Measurements from ENCODE around the gene HNF1A.

The HNF1A gene

DNA sequence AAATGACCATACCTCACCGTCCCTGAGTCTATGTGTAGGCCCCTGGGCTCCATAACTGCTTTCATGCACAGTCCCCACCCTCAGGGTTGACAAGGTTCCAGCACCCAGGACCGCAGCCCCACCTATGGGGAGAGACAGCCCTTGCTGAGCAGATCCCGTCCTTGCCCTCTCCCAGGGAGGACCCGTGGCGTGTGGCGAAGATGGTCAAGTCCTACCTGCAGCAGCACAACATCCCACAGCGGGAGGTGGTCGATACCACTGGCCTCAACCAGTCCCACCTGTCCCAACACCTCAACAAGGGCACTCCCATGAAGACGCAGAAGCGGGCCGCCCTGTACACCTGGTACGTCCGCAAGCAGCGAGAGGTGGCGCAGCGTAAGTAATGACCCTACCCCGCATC is 10.3 kb downstream of the HNF1A start:
- no peak for DNase-seq (ENCODE audit: low spot score)

DNA sequence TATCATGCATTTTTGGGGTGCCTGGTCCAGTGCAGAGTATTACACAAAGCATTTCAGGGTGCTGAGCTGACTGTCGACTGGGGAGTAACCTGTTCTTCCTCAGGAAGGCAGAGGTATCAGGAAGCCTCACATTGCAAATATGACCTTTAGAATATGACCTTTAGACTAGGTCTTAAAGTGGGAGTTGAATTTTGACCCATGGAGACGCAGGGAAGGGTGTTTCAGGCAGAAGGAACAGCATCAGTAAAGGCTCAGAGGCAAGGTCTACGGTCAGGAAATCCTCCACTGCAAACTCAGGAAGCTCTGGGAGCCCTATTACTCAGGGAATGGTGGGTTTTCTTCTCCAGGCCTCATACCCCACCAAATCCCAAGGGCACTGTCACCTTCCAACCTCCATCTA is 11.3 kb downstream of the HNF1A start:
- no peak for DNase-seq (ENCODE audit: low spot score)

DNA sequence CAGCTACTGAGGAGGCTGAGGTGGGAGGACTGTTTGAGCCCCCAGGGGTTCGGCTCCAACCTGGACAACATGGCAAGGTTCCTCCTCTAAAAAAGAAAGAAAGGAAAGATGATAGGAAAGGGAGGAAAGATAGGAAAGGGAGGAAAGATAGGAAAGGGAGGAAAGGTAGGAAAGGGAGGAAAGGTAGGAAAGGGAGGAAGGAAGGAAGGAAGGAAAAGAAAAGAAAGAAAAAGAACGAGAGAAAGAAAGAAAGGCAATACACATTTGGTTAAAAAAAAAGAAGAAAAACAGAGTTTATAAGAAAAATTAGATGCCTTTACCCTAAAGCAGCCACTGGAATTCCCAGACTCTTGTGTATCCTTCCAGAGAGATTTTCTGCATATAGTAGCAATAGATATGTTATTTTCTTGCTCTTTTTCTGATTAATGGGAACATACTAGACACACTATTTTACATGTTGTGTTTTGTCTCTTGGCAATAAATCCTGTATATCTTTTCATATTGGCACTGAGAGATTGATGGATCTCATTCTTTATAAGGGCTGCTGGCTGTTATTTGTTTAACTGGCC is 12.2 kb downstream of the HNF1A start:
- no peak for DNase-seq (ENCODE audit: low spot score)

DNA sequence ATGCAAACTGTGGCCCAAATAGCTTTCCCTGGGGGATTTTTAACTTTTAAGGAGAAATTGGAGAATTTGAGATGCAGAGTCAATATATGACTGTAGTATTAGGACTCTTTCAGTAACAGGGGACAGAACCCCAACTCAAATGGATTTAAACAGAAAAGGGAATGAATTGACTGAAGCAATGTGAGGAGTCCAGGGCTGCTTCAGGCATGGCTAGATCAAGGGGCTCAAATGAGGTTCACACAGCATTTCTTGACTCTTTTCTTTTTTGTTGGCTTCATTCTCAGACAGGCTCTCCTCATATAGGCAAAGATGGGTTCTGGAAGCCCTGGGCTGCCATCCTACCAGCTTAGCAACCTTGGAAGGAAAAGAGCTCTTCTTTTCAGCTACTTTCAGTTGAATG is 13.6 kb downstream of the HNF1A start:
- no peak for DNase-seq (ENCODE audit: low spot score)

DNA sequence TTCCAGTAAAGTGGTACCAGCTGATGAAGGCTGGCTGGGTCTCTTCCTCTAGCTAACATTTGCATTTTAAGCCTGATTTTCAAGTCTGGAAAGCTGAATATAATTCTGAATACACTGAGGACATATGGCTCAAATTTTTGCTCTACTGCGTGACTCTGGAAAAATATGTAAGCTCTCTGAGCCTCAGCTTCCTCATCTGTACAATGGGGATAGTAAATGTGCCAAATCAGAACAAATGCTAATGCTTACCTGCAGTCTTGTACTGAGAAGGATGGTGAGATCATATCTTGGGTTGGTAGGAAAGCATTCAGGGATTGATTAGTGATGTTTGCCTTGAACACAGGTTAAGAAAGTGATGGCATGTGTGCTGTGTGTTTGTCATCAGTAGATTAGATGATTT is 14.6 kb downstream of the HNF1A start:
- no peak for DNase-seq (ENCODE audit: low spot score)

- no peak for DNase-seq (ENCODE audit: low spot score)
These were observed 15.2 kb downstream of the HNF1A start for GRCh38 chr12:120993496-120993895.

GRCh38 chr12:120994059-120994458 is 15.7 kb downstream of the HNF1A start:
- DNase-seq (ENCODE audit: low spot score): no peak

DNA sequence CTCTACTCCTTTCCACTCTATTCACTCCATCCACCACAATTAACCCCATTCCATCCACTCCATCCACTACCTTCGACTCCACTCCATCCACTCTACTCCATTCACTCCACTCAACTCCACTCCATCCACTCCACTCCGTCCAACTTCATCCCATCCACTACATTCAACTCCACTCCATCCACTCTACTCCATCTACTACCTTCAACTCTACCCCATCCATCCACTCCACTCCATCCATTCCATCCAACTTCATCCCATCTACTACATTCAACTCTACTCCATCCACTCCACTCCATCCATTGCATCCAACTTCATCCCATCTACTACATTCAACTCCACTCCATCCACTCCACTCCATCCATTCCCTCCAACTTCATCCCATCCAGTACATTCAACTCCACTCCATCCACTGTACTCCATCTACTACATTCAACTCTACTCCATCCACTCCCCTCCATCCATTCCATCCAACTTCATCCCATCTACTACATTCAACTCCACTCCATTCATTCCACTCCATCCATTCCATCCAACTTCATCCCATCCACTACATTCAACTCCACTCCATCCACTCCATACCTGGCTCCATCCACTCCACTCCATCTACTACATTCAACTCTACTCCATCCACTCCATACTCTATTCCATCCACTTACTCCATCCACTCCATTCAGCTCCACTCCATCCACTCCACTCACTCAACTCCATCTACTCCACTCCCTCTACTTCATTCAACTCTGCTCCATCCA is 16.4 kb downstream of the HNF1A start:
- DNase-seq (ENCODE audit: low spot score): no peak

DNA sequence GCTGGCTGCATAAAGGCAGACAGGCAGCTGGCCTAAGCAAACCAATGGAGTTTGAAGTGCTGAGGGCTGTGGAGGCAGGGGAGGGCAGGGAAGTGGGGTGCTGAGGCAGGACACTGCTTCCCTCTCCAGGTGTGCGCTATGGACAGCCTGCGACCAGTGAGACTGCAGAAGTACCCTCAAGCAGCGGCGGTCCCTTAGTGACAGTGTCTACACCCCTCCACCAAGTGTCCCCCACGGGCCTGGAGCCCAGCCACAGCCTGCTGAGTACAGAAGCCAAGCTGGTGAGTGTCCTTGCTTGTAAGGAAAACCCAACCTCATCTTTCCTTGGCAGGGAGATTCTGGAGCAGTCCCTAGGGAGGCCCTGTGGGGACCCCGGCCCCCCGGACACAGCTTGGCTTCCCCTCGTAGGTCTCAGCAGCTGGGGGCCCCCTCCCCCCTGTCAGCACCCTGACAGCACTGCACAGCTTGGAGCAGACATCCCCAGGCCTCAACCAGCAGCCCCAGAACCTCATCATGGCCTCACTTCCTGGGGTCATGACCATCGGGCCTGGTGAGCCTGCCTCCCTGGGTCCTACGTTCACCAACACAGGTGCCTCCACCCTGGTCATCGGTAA is 17.9 kb downstream of the HNF1A start:
- DNase-seq (ENCODE audit: low spot score): no peak

DNA sequence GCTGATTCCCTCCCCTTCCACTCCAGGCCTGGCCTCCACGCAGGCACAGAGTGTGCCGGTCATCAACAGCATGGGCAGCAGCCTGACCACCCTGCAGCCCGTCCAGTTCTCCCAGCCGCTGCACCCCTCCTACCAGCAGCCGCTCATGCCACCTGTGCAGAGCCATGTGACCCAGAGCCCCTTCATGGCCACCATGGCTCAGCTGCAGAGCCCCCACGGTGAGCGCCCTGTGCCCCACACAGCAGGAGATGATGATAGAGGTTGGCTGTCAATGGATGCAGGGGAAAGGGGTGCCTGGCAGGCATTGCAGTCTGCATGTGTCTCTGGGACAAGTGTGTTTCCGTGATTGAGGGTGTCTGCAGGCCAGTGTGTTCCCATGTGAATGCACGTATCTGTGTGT is 19.1 kb downstream of the HNF1A start:
- DNase-seq (ENCODE audit: low spot score): no peak

DNA sequence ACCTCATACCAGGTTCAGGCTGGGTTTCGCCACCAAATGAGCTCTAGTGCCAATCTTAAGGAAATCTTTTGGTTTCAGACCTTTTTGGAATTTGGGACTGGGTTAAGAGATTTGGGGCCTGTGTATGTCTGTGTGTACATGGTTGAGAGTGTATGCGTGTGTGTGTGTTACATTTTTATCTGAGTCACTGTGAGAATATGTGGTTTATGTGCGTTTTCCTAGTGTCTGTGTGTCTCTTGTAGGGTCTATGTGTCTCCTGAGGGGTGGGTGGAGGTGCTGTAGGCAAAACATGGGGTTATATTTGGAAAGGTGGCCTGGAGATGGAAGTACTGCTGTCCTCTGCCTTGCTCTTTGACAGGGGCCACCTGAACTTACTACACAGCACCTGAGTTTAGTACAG is 20.1 kb downstream of the HNF1A start:
- DNase-seq (ENCODE audit: low spot score): peak; percentile 39

- peak; percentile 55 for DNase-seq (ENCODE audit: low spot score)
These were observed 21.1 kb downstream of the HNF1A start for GRCh38 chr12:120999191-121000120.

GRCh38 chr12:121000530-121000929 is 22.2 kb downstream of the HNF1A start:
- no peak for DNase-seq (ENCODE audit: low spot score)

- DNase-seq (ENCODE audit: low spot score): no peak
These were observed 22.7 kb downstream of the HNF1A start for GRCh38 chr12:121001060-121001459.

GRCh38 chr12:121001841-121002483 is 23.6 kb downstream of the HNF1A start:
- DNase-seq (ENCODE audit: low spot score): no peak

- no peak for DNase-seq (ENCODE audit: low spot score)
These were observed 25.3 kb downstream of the HNF1A start for GRCh38 chr12:121003650-121004049.

DNA sequence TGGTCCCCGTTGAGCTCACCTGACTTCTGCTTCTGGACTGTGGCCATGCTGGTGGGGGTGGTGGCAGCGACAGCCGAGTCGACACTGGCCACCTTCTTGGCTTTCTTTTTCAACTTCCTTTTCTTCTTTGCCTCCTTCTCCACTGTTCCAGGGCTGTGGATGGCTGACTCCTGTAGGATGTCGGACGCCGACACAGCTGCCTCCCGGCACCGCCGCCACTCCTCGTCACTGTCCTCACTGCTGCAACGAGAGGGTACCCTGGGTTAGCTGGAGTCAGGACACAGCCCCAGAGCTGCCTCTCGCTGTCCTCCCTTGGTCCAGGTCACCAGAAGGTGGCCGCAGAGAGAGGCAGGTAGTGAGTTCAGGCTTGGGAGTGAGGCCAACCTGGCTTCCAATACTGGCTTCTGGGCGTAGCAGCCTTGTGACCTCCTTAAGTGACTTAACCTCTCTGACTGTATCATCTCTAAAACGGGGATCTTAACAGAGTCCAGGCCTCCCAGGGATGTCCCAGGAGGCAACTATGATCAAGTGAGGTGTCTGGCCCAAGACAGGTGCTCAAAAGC is 26.0 kb downstream of the HNF1A start:
- DNase-seq (ENCODE audit: low spot score): no peak

DNA sequence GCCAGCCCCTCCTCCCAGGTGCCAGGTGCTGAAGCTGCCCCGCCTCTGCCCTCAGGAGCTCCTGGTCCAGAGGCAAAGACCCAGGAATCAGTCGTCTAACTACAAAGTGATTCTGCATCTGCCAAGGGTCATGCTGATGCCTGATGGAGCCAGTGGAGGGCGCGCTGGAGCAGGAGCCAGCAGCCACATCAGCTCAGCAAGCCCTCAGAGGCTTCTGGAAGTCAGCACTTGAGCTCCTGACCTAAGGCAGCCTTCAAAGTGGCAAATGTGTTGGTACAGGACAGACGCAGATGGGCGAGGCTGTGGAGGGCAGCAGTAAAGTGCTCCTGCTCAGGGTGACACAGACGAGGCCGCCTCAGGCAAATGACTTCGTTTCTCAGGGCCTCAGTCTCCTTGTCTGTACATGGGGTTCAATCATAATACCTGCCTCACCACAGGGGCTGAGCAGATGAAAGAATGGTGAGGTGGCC is 27.0 kb downstream of the HNF1A start:
- peak; percentile 64 for DNase-seq (ENCODE audit: low spot score)

- DNase-seq (ENCODE audit: low spot score): no peak
These were observed 30.2 kb downstream of the HNF1A start for GRCh38 chr12:121008347-121009098.

DNA sequence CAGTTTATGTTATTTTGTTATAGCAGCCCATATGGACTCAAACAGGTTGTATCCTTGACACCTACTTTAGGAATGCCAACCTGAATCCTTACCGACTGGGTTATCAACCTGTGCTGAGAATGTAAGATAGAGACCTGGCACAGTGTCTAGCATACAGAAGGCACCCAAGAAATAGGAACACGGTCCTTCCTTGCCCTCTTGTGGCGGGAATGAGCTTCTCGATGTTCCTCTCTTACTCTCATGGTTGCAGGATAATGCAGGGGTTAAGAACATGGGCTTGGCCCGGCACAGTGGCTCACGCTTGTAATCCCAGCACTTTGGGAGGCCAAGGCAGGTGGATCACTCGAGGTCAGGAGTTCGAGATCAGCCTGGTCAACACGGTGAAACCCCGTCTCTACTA is 31.4 kb downstream of the HNF1A start:
- DNase-seq (ENCODE audit: low spot score): peak; percentile 46

DNA sequence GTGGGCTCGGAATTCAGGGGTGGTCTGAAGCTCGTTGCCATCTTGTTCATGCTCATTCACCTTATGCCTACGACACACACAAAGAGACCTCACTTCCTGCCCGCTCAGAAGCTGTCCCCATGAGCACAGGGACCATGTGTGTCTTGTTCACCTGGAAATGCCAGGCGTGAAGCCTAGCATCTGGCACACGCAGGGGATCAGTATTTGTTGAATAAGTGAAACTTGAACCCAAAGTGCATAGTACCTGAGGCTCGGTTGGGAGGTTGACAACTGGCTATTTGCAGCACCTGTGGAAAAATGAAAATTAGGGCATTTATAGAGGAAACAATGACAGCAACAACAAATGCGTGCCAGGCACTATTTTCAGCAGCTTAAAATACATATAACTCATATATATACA is 32.5 kb downstream of the HNF1A start:
- DNase-seq (ENCODE audit: low spot score): no peak
